K562 (cell line): ENCODE data around the gene PPP4R1. TPM values are rescaled to one million over a fixed set of nuclear protein-coding genes. Genes with fewer than 3 reads are reported as not detected.

ENCODE experiments used
- CEBPZ ChIP-seq: fragments of 150-350 bp; IDR thresholded peaks from 2 replicates; pipeline ENCODE4 v1.6.1; 2014; ENCODE audit warnings: low read depth, mild to moderate bottlenecking, low read length, borderline replicate concordance
- EGR1 ChIP-seq: fragments of 450-650 bp; conservative IDR thresholded peaks from 2 replicates; pipeline ENCODE4 v1.6.1; 2017; ENCODE audit warnings: mild to moderate bottlenecking
- EP400 ChIP-seq: fragments of 450-650 bp; IDR thresholded peaks from 2 replicates; pipeline ENCODE4 v1.6.1; 2017; ENCODE audit warnings: antibody characterized with exemption, mild to moderate bottlenecking, moderate library complexity
- ERF ChIP-seq: fragments of 450-650 bp; formaldehyde crosslinking; IDR thresholded peaks from 2 replicates; pipeline ENCODE4 v1.4.0; 2020; ENCODE audit warnings: mild to moderate bottlenecking, mixed read lengths
- FOXP1 ChIP-seq: sonication (generic); formaldehyde crosslinking; IDR thresholded peaks from 2 replicates; pipeline ENCODE4 v1.8.0; 2022; ENCODE audit warnings: mild to moderate bottlenecking, missing genetic modification reagents
- GTF3C2 ChIP-seq: IDR thresholded peaks from 3 replicates; pipeline ENCODE4 v1.6.1; 2011; ENCODE audit warnings: borderline replicate concordance, mild to moderate bottlenecking, moderate library complexity; ENCODE audit not compliant: insufficient read length; ENCODE audit errors: extremely low read depth
- HBP1 ChIP-seq: fragments of 450-650 bp; formaldehyde crosslinking; IDR thresholded peaks from 2 replicates; pipeline ENCODE4 v1.4.0; 2022; ENCODE audit warnings: missing genetic modification characterization
- HNRNPK ChIP-seq: fragments of 200-400 bp; formaldehyde crosslinking; IDR thresholded peaks from one replicate; pipeline ENCODE4 v1.6.1; 2018; ENCODE audit warnings: mild to moderate bottlenecking, low read depth, low read length; ENCODE audit not compliant: poor library complexity, severe bottlenecking
- POU5F1 ChIP-seq: fragments of 150-350 bp; IDR thresholded peaks from 2 replicates; pipeline ENCODE4 v1.6.1; 2014; ENCODE audit warnings: borderline replicate concordance, low read length, low read depth, mild to moderate bottlenecking; ENCODE audit not compliant: partially characterized antibody
- TARDBP ChIP-seq: fragments of 450-650 bp; IDR thresholded peaks from 2 replicates; pipeline ENCODE4 v1.6.1; 2016
- ZFP91 ChIP-seq: sonication (generic); formaldehyde crosslinking; IDR thresholded peaks from 2 replicates; pipeline ENCODE4 v1.8.0; 2022; ENCODE audit warnings: mild to moderate bottlenecking, missing genetic modification reagents
- ZNF12 ChIP-seq: sonication (generic); formaldehyde crosslinking; IDR thresholded peaks from 2 replicates; pipeline ENCODE4 v1.4.0; 2020; ENCODE audit warnings: mild to moderate bottlenecking, missing genetic modification reagents
- ZNF23 ChIP-seq: fragments of 250-450 bp; sonication (Bioruptor Pico); IDR thresholded peaks from 2 replicates; pipeline ENCODE4 v1.4.0; 2020; ENCODE audit warnings: mild to moderate bottlenecking
- ZNF584 ChIP-seq: fragments of 200-800 bp; sonication (Bioruptor generic); IDR thresholded peaks from 2 replicates; pipeline ENCODE4 v1.6.1; 2016; ENCODE audit warnings: low read depth, mild to moderate bottlenecking, missing genetic modification characterization, missing compliant biosample characterization
- polyA plus RNA-seq, 8 experiments: library from polyadenylated mRNA; depleted of rRNA in 4 of 8; stranded (reverse) in 5 of 8; unstranded in 3 of 8; fragments of >200 nt; fragmentation: Nextera tagmentation in 2 of 8; fragmentation: Illumina TruSeq in 1 of 8; extraction: Ambion mirVana in 2 of 8; extraction: Trizol in 1 of 8; gene quantifications; 2 replicates each; pipeline versions ENCODE4 v1.2.1 to v1.2.3, GENCODE V29; 2011 to 2014; ENCODE audit warnings: inconsistent platforms in 1 of 8, missing spikeins in 1 of 8
- total RNA-seq, 7 experiments: library from RNA; depleted of rRNA in 6 of 7; stranded (reverse); fragments of >200 nt in 6 of 7; fragmentation: Illumina TruSeq in 2 of 7; extraction: Trizol in 2 of 7; gene quantifications; 2 replicates each; pipeline versions ENCODE4 v1.2.1 to v1.2.3, GENCODE V29; 2011 to 2021; ENCODE audit warnings: low replicate concordance in 1 of 7
- TF ChIP-seq, protein P1 (sequence below): fragments of 250-450 bp; sonication (Bioruptor Pico); IDR thresholded peaks from 2 replicates; pipeline ENCODE4 v1.8.0; 2022; ENCODE audit warnings: inconsistent platforms

The PPP4R1 gene
- total and polyA plus RNA-seq, 9 of the 15 experiments (the other 6 are each of a cell fraction or from before 2014, with no cell fraction given) = 23.5 to 136 (median 84.5) TPM

- TF ChIP-seq HNRNPK (no peak), EGR1 (no peak), TARDBP (no peak), ZNF12 (CRISPR knock-in tag) (no peak), EP400 (no peak), GTF3C2 (no peak), ZNF23 (CRISPR knock-in tag) (no peak), ZNF584 (CRISPR knock-in tag) (no peak), ZFP91 (no peak), POU5F1 (no peak), CEBPZ (no peak), FOXP1 (CRISPR knock-in tag) (0 out of 2 replicates have a peak, but pooled peaks have one; percentile 32), ERF (CRISPR knock-in tag) (no peak), HBP1 (CRISPR knock-in tag) (no peak)
- TF ChIP-seq, protein P1, sequence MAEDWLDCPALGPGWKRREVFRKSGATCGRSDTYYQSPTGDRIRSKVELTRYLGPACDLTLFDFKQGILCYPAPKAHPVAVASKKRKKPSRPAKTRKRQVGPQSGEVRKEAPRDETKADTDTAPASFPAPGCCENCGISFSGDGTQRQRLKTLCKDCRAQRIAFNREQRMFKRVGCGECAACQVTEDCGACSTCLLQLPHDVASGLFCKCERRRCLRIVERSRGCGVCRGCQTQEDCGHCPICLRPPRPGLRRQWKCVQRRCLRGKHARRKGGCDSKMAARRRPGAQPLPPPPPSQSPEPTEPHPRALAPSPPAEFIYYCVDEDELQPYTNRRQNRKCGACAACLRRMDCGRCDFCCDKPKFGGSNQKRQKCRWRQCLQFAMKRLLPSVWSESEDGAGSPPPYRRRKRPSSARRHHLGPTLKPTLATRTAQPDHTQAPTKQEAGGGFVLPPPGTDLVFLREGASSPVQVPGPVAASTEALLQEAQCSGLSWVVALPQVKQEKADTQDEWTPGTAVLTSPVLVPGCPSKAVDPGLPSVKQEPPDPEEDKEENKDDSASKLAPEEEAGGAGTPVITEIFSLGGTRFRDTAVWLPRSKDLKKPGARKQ (CRISPR knock-in tag) = no peak
Measured at GRCh38 chr18:9613550-9614400, 584 bp downstream of the PPP4R1 start (continued).
